ENCODE data around the gene NDUFS1. TPM values are rescaled to one million over a fixed set of nuclear protein-coding genes. Genes with fewer than 3 reads are reported as not detected.

NDUFS1 gene
- total and polyA plus RNA-seq, 2 of the 8 experiments (the other 6 are each of a cell fraction or from before 2014, with no cell fraction given): 42.1 to 97.0 TPM

DNA sequence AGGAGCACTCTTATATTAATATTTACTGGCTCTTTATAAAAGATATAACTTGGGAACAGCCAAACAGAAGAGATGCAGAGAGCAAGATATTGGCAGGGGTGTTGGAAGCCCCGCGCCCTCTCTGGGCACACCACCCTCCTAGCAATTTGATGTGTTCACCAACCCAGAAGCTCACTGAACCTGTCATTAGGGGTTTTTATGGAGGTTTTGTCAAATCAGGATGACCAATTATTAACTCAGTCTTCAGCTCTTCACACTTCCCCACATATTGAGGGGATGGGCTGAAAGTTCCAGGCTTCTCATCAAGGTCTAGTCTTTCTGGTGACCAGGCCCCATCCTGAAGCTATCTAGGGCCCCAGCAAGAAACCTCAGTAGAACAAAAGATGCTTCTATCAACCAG is 62.4 kb downstream of the NDUFS1 start:
- Histone ChIP-seq H3K27me3 (replicated peaks in 1 of 4; ENCODE audit: control insufficient read depth in 3 of 4, extremely low read depth in 1 of 4, insufficient read depth in 3 of 4, low read length in 3 of 4) (no peaks in the 10 kb centered on the region), H3K4me3 (ENCODE audit: extremely low read depth in 1 of 4, insufficient read depth in 2 of 4, low read depth in 3 of 4, low read length in 4 of 4) (no peak overlapping the region), H2BK5ac (ENCODE audit: low read depth, low read length) (no peak overlapping the region), H4K8ac (ENCODE audit: extremely low read depth, insufficient read depth, low read length) (no peak overlapping the region), H2BK120ac (replicated peaks; ENCODE audit: low read depth, low read length) (no peak overlapping the region), H3K23me2 (ENCODE audit: low read depth, low read length) (no peaks in the 10 kb centered on the region), H3K79me2 (ENCODE audit: control insufficient read depth in 1 of 2, insufficient read depth in 2 of 2, low read length in 2 of 2) (no peaks in the 10 kb centered on the region), H3K14ac (ENCODE audit: insufficient read length) (no peak overlapping the region), H4K20me1 (replicated peaks in 1 of 2; ENCODE audit: control insufficient read depth in 1 of 2, insufficient read depth in 2 of 2, low read length in 2 of 2) (no peaks in the 10 kb centered on the region), H2BK15ac (ENCODE audit: low read length) (no peak overlapping the region), H3K27ac (ENCODE audit: low read depth, low read length) (no peak overlapping the region), H3K4me1 (replicated peaks in 1 of 4; ENCODE audit: control insufficient read depth in 3 of 4, insufficient read depth in 4 of 4, low read length in 3 of 4) (peaks cover 0 to 3% (median 0%) of the 10 kb centered on the region in 4 experiments; a peak in 2 of 7 replicates), H3K9me3 (ENCODE audit: insufficient read depth in 2 of 2, low read depth in 1 of 2, low read length in 1 of 2) (no peaks in the 10 kb centered on the region), H3K4ac (replicated peaks; ENCODE audit: insufficient read length, low read depth, low read length) (no peak overlapping the region), H3K23ac (ENCODE audit: insufficient read length) (no peak overlapping the region), H3K4me2 (ENCODE audit: insufficient read depth in 1 of 2, low read depth in 2 of 2, low read length in 2 of 2) (no peak overlapping the region), H3K18ac (ENCODE audit: extremely low read depth, low read length) (no peak overlapping the region), H4K5ac (ENCODE audit: insufficient read length, low read depth, low read length) (no peak overlapping the region), H3K9ac (replicated peaks in 1 of 4; ENCODE audit: extremely low read depth in 1 of 4, low read depth in 3 of 4, low read length in 3 of 4) (no peak overlapping the region), H2BK20ac (ENCODE audit: low read length) (no peak overlapping the region), H2BK12ac (ENCODE audit: low read depth, low read length) (no peak overlapping the region), H4K91ac (replicated peaks; ENCODE audit: insufficient read length, low read length) (no peak overlapping the region), H3K56ac (replicated peaks; ENCODE audit: insufficient read length, low read depth, low read length) (no peak overlapping the region), H3K79me1 (ENCODE audit: low read depth, low read length) (no peaks in the 10 kb centered on the region), H3K36me3 (ENCODE audit: control insufficient read depth in 2 of 4, insufficient read depth in 4 of 4, low read length in 3 of 4) (no peaks in the 10 kb centered on the region), H2AK5ac (ENCODE audit: low read depth, low read length) (no peak overlapping the region), H2AFZ (ENCODE audit: low read length) (no peak overlapping the region)
- DNase-seq (ENCODE audit: low read depth in 1 of 2, low spot score in 2 of 2): no peak
- POLR2A ChIA-PET (ENCODE audit: partially characterized antibody): interaction anchor here (1.3 to 6.8 kb wide), 3 partner anchors 8 to 63 kb away, joined by 3 to 45 read pairs (median 13); partner anchors contain the start of gene INO80D
- CTCF ChIA-PET (ENCODE audit: partially characterized antibody): interaction anchor here (0.6 to 1.7 kb wide), 8 partner anchors 9 to 353 kb away, joined by 3 to 8 read pairs (median 3); partner anchors contain the start of gene INO80D
- WGBS, 2 experiments (ENCODE audit: extremely low coverage in 1 of 2, insufficient coverage in 1 of 2, insufficient read length in 1 of 2, insufficient replicate concordance in 2 of 2, low coverage in 1 of 2, low lambda C conversion rate in 2 of 2, missing lambda C conversion rate in 1 of 2): 100% methylated on average over 2 of the region's 2 CpGs; no CpG with 5 or more reads in 1 of the 2 experiments
- no peak for FAIRE-seq

Data from H1 (cell line).